ENCODE data around the gene KDM3B. TPM values are rescaled to one million over a fixed set of nuclear protein-coding genes. Genes with fewer than 3 reads are reported as not detected.

KDM3B gene
- total RNA-seq, 2 donors from 2014 or later, result 61.2 to 85.1 TPM

DNA sequence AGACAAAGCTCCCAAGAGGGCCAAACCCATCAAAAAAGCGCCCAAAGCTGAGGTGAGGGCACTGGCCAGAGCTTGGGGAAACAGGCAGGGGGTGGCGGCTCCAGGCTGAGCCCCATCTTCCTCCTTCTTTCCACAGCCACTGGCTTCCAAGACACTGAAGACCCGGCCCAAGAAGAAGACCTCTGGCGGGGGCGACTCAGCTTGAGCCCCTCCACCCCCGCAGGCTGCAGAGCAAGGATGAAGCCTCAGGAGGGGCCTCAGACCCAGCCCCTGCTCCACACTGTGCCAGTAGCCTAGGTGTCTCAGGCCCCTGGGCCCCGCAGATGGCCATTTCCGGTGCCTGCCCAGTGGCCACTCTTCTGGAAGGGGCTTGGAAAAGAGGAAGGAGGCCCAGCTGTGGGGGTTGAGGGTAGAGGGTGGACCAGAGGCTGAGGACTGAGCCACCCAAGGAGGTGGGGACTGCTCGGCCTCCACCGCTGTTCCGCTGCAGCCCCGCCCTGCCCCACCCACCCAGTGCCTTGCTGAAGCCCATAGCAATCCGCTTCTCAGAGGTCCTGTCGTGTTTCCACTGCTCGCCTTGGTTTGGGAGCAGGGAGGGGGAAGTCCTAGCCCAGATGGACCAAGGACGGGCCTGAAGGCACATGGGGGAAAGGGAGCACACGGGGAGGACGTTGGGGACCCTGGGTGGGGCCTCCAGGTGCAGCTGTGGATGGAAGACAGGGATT, 93.2 kb downstream of the KDM3B start:
- TF ChIP-seq, protein P1, sequence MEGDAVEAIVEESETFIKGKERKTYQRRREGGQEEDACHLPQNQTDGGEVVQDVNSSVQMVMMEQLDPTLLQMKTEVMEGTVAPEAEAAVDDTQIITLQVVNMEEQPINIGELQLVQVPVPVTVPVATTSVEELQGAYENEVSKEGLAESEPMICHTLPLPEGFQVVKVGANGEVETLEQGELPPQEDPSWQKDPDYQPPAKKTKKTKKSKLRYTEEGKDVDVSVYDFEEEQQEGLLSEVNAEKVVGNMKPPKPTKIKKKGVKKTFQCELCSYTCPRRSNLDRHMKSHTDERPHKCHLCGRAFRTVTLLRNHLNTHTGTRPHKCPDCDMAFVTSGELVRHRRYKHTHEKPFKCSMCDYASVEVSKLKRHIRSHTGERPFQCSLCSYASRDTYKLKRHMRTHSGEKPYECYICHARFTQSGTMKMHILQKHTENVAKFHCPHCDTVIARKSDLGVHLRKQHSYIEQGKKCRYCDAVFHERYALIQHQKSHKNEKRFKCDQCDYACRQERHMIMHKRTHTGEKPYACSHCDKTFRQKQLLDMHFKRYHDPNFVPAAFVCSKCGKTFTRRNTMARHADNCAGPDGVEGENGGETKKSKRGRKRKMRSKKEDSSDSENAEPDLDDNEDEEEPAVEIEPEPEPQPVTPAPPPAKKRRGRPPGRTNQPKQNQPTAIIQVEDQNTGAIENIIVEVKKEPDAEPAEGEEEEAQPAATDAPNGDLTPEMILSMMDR (IDR thresholded peaks at IDR 0.05), result no peak
- TF ChIP-seq POLR2A (IDR thresholded peaks at IDR 0.05) (no peak), POLR2AphosphoS5 (IDR thresholded peaks at IDR 0.05) (no peak)
- no peak overlapping the region for H3K27ac ChIP-seq
- DNase-seq (ENCODE audit: low spot score), result no peak
- no peaks in the 10 kb centered on the region for H3K36me3 ChIP-seq
- intact Hi-C loops (cut with DNase I), result no loop called here
- no peak overlapping the region for H3K4me3 ChIP-seq
- H3K9me3 ChIP-seq, result no peaks in the 10 kb centered on the region
- H3K4me1 ChIP-seq (replicated peaks), result peaks cover 5% of the 10 kb centered on the region
- no peaks in the 10 kb centered on the region for H3K27me3 ChIP-seq (replicated peaks; ENCODE audit: insufficient read depth)
- WGBS, result 81% methylated on average over 18 of the region's 18 CpGs

DNA sequence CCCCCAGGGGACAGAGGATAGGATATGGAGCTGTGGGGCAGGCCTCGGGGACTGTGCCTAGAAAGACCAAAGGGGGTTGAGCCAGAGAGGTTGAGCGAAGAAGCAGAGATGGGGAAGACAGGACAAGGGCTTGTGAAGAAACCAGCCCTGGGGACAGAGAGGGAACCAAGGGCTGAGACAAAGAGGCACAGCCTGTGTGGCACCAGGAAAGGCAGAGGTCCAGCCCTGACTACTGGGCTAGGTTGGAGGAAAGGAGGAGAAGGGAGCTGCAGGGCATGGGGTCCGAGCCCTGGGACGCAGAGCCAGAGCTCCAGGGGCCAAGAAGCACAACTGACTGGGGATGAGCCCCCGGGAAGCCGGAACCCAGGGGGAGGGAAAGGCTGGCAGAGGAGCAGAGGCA, 95.6 kb downstream of the KDM3B start:
- intact Hi-C loops (cut with DNase I), result no loop called here

DNA sequence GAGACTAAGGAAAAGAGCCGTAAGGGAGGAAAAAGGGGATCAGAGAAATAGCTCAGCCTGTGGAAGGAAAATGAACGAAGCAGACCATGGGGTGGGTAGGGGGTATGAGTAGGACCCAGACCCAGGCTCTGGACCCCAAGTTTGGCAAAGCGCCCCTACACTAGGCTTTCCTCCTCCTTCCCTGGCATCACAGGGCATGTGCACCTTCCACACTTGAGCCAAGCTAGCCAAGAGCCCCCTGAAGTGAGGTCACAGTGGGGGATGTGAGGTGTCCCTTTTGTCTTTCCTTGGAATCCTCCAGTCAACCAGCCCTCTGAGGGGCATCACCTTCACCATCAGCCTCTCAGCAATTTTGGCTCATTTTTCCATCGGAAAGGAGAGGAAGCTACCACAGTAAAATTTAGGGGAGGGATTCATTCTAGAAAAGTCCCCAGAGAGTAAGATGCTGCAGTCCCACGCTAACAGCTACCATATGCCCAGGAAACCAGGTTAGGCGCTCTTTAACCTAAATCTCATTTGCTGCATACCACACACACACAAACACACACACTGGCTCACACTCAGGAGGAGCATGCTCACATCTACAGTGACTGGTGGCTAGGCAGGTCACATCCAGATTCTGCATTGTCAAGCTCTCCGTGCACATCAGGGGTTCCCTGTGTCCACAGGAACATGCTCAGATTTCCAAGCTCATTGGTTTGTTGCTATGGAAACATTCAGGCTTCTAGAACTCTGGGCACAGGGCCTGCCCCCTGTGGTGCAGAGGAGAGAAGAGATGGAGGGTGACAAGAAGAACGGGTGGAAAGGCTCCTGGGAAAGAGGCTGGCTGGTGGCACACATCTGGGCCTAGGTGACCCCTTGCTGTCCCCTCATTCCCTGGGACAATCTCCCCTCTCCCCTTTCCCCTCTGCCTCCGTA, 96.3 kb downstream of the KDM3B start:
- Histone ChIP-seq H3K27ac (no peak overlapping the region), H3K4me3 (no peak overlapping the region), H3K27me3 (replicated peaks; ENCODE audit: insufficient read depth) (no peaks in the 10 kb centered on the region), H3K9me3 (no peaks in the 10 kb centered on the region), H3K36me3 (no peaks in the 10 kb centered on the region), H3K4me1 (replicated peaks) (peaks cover 5% of the 10 kb centered on the region)
- TF ChIP-seq POLR2A (IDR thresholded peaks at IDR 0.05) (no peak), POLR2AphosphoS5 (IDR thresholded peaks at IDR 0.05) (no peak)
- TF ChIP-seq, protein P1 (IDR thresholded peaks at IDR 0.05), result no peak
- no peak for DNase-seq (ENCODE audit: low spot score)
- whole genome bisulfite sequencing, result 69% methylated on average over 9 of the region's 9 CpGs
- intact Hi-C loops (cut with DNase I), result no loop called here

More for the DNA sequence above, 95.6 kb downstream of the KDM3B start:
- Histone ChIP-seq H3K4me3 (no peak overlapping the region), H3K9me3 (no peaks in the 10 kb centered on the region), H3K36me3 (no peaks in the 10 kb centered on the region), H3K4me1 (replicated peaks) (peaks cover 5% of the 10 kb centered on the region), H3K27me3 (replicated peaks; ENCODE audit: insufficient read depth) (no peaks in the 10 kb centered on the region), H3K27ac (no peak overlapping the region)
- TF ChIP-seq POLR2AphosphoS5 (IDR thresholded peaks at IDR 0.05) (no peak), POLR2A (IDR thresholded peaks at IDR 0.05) (no peak)
- TF ChIP-seq, protein P1 (IDR thresholded peaks at IDR 0.05), result no peak
- DNase-seq (ENCODE audit: low spot score), result no peak
- WGBS, result 85% methylated on average over 6 of the region's 6 CpGs

DNA sequence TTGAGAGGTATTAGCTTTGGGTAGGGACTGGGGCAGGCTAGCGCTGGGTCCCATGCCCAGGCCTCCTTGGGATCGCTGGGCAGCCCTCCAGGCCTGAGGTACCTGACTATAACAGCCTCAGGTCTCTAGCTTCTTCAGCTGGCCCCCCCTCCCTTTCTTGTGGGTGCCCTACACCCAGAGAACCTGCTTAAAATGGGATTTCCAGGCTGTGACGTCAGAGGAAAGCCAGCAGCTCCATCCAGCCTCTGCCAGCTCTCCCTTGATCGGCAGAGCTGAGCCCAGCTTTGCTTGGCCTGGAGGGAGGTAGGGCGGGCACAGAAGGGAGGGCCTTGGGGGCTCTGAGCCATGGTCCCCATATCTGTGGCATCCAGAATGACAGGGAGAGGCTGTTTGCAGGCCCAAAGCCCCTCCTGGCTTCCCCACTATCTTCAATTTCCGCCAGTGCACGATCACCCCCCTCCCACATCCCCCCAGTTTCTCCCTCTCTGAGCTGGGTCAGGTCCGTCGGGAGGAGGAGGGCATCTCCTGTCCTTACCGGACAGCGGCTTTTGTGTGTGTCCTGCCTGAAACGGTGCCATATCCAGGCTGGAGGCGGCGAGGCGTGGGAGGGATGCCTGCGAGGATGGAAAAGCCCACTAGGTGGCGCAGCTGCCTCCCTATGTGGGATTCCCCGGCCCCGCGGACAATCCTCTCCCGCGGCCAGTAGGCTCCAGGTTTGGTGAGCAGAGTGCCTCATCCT, 97.2 kb downstream of the KDM3B start:
- Histone ChIP-seq H3K4me1 (replicated peaks) (peaks cover 5% of the 10 kb centered on the region), H3K4me3 (no peak overlapping the region), H3K27me3 (replicated peaks; ENCODE audit: insufficient read depth) (no peaks in the 10 kb centered on the region), H3K9me3 (no peaks in the 10 kb centered on the region), H3K36me3 (no peaks in the 10 kb centered on the region), H3K27ac (peak overlapping the region in 1 of 2 donors; percentile 26)
- intact Hi-C loops (cut with DNase I), result loop anchor here (1.0 kb wide), 1 partner anchor 54 kb away; no protein-coding TSS in a partner anchor
- TF ChIP-seq POLR2AphosphoS5 (IDR thresholded peaks at IDR 0.05), result peak; percentile 53
- TF ChIP-seq, protein P1 (IDR thresholded peaks at IDR 0.05), result peak; percentile 86 to 98 (median 94)
- TF ChIP-seq POLR2A (IDR thresholded peaks at IDR 0.05), result no peak
- 12% methylated on average over 22 of the region's 22 CpGs for WGBS
- peak; percentile 87 for DNase-seq (ENCODE audit: low spot score)

All from prostate gland (tissue), 2 donors.